ENCODE measurements around the gene KRT4. TPM values are rescaled to one million over a fixed set of nuclear protein-coding genes. Genes with fewer than 3 reads are reported as not detected.

The KRT4 gene
- total RNA-seq, 1 donor from 2014 or later: not detected

DNA sequence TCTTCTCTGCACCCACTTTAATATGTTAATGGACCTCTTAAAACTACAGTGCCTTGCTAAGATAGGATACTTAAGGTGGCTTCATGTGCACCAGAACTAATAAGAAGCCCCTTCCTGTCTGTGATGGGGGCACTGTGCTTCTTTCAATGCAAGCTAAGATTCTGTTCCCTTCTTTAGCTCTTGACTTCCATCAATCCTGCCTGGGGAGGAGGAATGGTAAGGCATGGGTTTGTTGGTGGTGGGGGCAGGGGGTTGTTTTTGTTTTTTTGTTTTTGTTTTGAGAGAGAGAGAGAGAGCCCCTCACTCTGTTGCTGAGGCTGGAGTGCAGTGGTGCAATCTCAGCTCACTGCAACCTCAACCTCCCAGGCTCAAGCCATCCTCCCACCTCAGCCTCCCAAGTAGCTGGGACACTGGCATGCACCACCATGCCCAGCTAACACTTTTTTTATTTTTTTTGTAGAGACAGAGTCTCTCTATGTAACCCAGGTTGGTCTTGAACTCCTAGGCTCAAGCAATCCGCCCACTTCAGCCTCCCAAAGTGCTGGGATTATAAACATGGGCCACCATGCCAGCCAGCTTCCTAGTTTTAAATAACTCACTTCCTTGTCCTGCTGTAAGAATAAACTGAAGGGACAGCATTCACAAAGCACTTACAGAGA, 13.5 kb downstream of the KRT4 start:
- Histone ChIP-seq H3K9me3 (replicated peaks) (no peaks in the 10 kb centered on the region), H3K27ac (replicated peaks) (no peak overlapping the region), H3K4me3 (no peak overlapping the region), H3K27me3 (ENCODE audit: low read depth) (no peaks in the 10 kb centered on the region), H3K4me1 (no peaks in the 10 kb centered on the region), H3K36me3 (no peaks in the 10 kb centered on the region)
- intact Hi-C loops (cut with micrococcal nuclease): no loop called here
- TF ChIP-seq CTCF (IDR thresholded peaks at IDR 0.05; ENCODE audit: borderline replicate concordance): no peak
- DNase-seq: no peak

DNA sequence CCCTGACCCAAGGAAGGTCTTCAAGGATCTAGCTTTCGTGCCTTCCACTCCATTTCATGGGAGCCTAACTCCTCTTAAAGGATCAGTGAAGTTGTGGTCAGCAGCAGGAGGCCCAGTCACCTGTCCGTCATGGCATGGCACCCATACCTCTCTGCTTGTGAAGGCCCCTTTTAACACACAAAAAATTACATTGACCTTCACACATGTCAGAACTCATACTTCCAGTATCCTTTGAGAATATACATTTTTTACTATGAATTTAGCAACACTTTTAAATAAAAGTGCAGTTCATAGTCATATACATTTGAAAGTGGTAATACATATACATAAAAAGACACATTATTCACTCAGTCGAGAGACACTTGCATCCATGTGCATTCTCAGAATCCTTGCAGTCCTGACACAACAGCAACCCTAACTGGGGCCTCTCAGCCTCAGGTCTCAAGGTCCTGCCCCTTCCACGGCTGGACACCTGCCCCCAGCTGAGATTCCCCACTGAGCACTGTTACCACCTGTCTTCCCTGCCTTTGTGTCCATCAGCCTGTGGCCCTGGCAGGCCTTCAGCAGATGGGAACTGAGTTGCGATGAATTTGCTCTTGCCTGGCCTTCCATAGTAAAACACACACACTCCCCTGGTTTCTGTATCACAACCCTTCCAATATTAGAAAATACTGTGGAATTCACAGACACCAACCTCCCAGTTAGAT, 14.3 kb downstream of the KRT4 start:
- no peaks in the 10 kb centered on the region for H3K4me1 ChIP-seq
- no peak for TF ChIP-seq CTCF (IDR thresholded peaks at IDR 0.05; ENCODE audit: borderline replicate concordance)
- DNase-seq: no peak
- intact Hi-C loops (cut with micrococcal nuclease): no loop called here
- H3K27me3 ChIP-seq (ENCODE audit: low read depth): peaks cover 5% of the 10 kb centered on the region
- no peaks in the 10 kb centered on the region for H3K9me3 ChIP-seq (replicated peaks)
- no peak overlapping the region for H3K27ac ChIP-seq (replicated peaks)
- no peak overlapping the region for H3K4me3 ChIP-seq
- no peaks in the 10 kb centered on the region for H3K36me3 ChIP-seq

DNA sequence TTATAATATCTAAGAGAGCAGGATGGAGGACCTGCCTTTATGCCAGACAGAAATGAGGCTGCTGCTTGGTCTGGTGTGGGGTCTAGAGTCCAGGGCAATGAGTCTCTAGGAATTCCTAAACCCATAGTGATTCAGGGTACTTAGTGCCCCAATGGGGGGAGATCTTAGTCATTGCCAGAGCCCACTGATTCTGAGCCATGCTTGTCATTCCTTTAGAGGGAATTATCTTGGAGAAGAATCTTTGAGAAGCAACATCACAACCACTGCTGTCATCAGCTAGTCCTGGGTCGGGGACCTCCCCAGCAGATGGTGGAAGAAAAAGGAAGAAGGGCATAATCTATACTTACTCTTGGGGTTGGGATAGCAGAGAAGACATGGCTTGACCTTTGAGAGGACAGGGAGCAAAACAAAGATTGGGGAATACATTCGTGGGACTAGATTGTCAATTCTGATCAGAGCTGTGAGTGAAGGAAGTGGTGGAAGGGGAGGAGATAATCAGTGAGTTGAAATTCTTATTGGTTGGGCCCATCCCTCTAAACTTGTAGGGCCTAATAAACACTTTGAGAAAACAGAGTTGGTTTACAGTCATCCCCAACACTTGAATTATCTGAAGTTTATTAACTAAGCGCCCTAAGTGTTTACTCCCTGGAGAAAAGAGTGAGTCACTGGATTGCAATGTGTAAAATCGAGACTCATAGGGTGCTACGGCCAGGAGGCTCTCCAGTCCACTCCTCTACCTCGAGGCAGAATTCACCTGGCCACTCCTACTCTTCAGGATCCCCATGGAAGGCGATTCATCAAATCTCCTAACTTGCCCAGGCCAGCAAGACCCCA, 15.0 kb downstream of the KRT4 start:
- Histone ChIP-seq H3K4me1 (no peaks in the 10 kb centered on the region), H3K9me3 (replicated peaks) (no peaks in the 10 kb centered on the region), H3K4me3 (no peak overlapping the region), H3K27ac (replicated peaks) (no peak overlapping the region), H3K36me3 (no peaks in the 10 kb centered on the region), H3K27me3 (ENCODE audit: low read depth) (peaks cover 12% of the 10 kb centered on the region)
- intact Hi-C loops (cut with micrococcal nuclease): no loop called here
- no peak for DNase-seq
- TF ChIP-seq CTCF (IDR thresholded peaks at IDR 0.05; ENCODE audit: borderline replicate concordance): no peak

DNA sequence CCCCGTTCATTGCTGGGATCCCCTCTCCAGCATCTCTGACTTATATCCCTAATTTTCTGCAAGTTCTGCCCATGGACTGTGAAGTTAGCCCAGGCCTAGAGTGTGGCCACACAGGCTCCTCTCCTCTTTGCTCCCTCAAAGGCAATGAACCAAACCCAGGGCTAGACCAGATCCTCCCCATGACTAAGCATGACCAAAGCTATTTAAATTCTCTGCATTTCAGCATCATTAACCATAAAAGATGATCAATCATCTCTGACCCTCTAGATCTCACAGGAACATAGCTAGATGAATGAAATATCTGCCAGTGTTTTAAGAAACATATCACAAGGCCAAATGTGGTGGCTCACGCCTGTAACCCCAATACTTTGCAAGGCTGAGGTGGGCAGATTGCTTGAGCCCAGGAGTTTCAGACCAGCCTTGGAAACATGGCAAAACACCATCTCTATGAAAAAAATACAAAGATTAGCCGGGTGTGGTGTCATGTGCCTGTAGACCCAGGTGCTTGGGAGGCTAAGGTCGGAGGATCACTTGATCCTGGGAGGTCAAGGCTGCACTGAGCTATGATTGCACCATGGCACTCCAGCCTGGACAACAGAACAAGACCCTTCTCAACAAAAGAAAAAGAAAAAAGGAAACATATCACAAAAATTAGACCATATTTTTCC, 15.8 kb downstream of the KRT4 start:
- H3K4me3 ChIP-seq: no peak overlapping the region
- H3K27me3 ChIP-seq (ENCODE audit: low read depth): peaks cover 20% of the 10 kb centered on the region
- no peak for DNase-seq
- intact Hi-C loops (cut with micrococcal nuclease): no loop called here
- no peak for TF ChIP-seq CTCF (IDR thresholded peaks at IDR 0.05; ENCODE audit: borderline replicate concordance)
- no peaks in the 10 kb centered on the region for H3K9me3 ChIP-seq (replicated peaks)
- H3K36me3 ChIP-seq: no peaks in the 10 kb centered on the region
- H3K27ac ChIP-seq (replicated peaks): no peak overlapping the region
- H3K4me1 ChIP-seq: no peaks in the 10 kb centered on the region

GRCh38 chr12:52797529-52797894, 16.4 kb downstream of the KRT4 start:
- Histone ChIP-seq H3K27me3 (ENCODE audit: low read depth) (peaks cover 26% of the 10 kb centered on the region), H3K4me1 (no peaks in the 10 kb centered on the region), H3K27ac (replicated peaks) (no peak overlapping the region), H3K4me3 (no peak overlapping the region), H3K9me3 (replicated peaks) (no peaks in the 10 kb centered on the region), H3K36me3 (no peaks in the 10 kb centered on the region)
- no peak for DNase-seq
- no peak for TF ChIP-seq CTCF (IDR thresholded peaks at IDR 0.05; ENCODE audit: borderline replicate concordance)
- intact Hi-C loops (cut with micrococcal nuclease): no loop called here

All from left ventricle myocardium inferior (tissue), 1 donor.